Mesenchymal stem cell (in vitro differentiated cells and primary cell): ENCODE data around the gene NOC3L.

ENCODE experiments used
- DNase-seq: peaks from one replicate; pipeline ENCODE4 v3.0.0-alpha.2; 2013
- H2AFZ ChIP-seq: one replicate; pipeline ENCODE4 v1.6.1; 2013; ENCODE audit warnings: low read depth, mild to moderate bottlenecking, control low read depth, inconsistent platforms, low read length, moderate library complexity
- H2AK5ac ChIP-seq: 2 replicates; pipeline ENCODE4 v1.6.1; 2013; ENCODE audit warnings: low read length, moderate library complexity, mild to moderate bottlenecking, inconsistent platforms; ENCODE audit not compliant: severe bottlenecking
- H2BK120ac ChIP-seq: one replicate; pipeline ENCODE4 v1.6.1; 2013; ENCODE audit warnings: low read depth, mild to moderate bottlenecking, inconsistent platforms, low read length, moderate library complexity
- H2BK12ac ChIP-seq, 2 experiments: one replicate each; pipeline ENCODE4 v1.6.1; 2013; ENCODE audit warnings: inconsistent platforms in 2 of 2, low read length in 2 of 2, mild to moderate bottlenecking in 2 of 2, moderate library complexity in 2 of 2, control low read depth in 1 of 2
- H2BK15ac ChIP-seq: one replicate; pipeline ENCODE4 v1.6.1; 2013; ENCODE audit warnings: mild to moderate bottlenecking, low read depth, inconsistent platforms; ENCODE audit not compliant: poor library complexity, severe bottlenecking
- H2BK5ac ChIP-seq: 2 replicates; pipeline ENCODE4 v1.6.1; 2013; ENCODE audit warnings: low read depth, mild to moderate bottlenecking, low read length, control low read depth, inconsistent platforms; ENCODE audit not compliant: poor library complexity, severe bottlenecking
- H3K14ac ChIP-seq, 2 experiments: one replicate each; pipeline ENCODE4 v1.6.1; 2013; ENCODE audit warnings: inconsistent platforms in 2 of 2, low read length in 2 of 2, control low read depth in 1 of 2, mild to moderate bottlenecking in 1 of 2, moderate library complexity in 1 of 2
- H3K18ac ChIP-seq, 2 experiments: one replicate each; pipeline ENCODE4 v1.6.1; 2013; ENCODE audit warnings: inconsistent platforms in 2 of 2, low read length in 2 of 2, control low read depth in 1 of 2, low read depth in 1 of 2, mild to moderate bottlenecking in 1 of 2
- H3K23ac ChIP-seq, 2 experiments: one replicate each; pipeline ENCODE4 v1.6.1; 2013; ENCODE audit warnings: inconsistent platforms in 2 of 2, low read length in 2 of 2, mild to moderate bottlenecking in 2 of 2, moderate library complexity in 2 of 2, control low read depth in 1 of 2
- H3K27ac ChIP-seq: 2 replicates; pipeline ENCODE4 v1.5.1; 2013; ENCODE audit warnings: mild to moderate bottlenecking, moderate library complexity, low read length, control low read depth, inconsistent platforms; ENCODE audit not compliant: poor library complexity, severe bottlenecking
- H3K27me3 ChIP-seq, 2 experiments: 2 replicates each; pipeline versions ENCODE4 v1.6.1 to v1.7.0; 2013; ENCODE audit warnings: low read length in 2 of 2, mild to moderate bottlenecking in 2 of 2, moderate library complexity in 2 of 2, control low read depth in 1 of 2, inconsistent platforms in 1 of 2; ENCODE audit not compliant: control insufficient read depth in 1 of 2, insufficient read depth in 1 of 2
- H3K36me3 ChIP-seq, 2 experiments: 2 replicates each; pipeline versions ENCODE4 v1.6.1 to v1.7.0; 2013; ENCODE audit warnings: low read length in 2 of 2, control low read depth in 1 of 2, inconsistent platforms in 1 of 2, low read depth in 1 of 2, mild to moderate bottlenecking in 1 of 2; ENCODE audit not compliant: insufficient read depth in 2 of 2, control insufficient read depth in 1 of 2
- H3K4ac ChIP-seq, 2 experiments: one replicate each; pipeline ENCODE4 v1.6.1; 2013; ENCODE audit warnings: inconsistent platforms in 2 of 2, low read length in 2 of 2, mild to moderate bottlenecking in 2 of 2, moderate library complexity in 2 of 2, control low read depth in 1 of 2, low read depth in 1 of 2
- H3K4me1 ChIP-seq: 2 replicates; pipeline ENCODE4 v1.6.1; 2013; ENCODE audit warnings: low read depth, low read length, control low read depth; ENCODE audit not compliant: control insufficient read depth, insufficient read depth
- H3K4me2 ChIP-seq: 2 replicates; pipeline ENCODE4 v1.6.1; 2013; ENCODE audit warnings: low read length, mild to moderate bottlenecking, inconsistent platforms; ENCODE audit not compliant: poor library complexity, severe bottlenecking
- H3K4me3 ChIP-seq, 2 experiments: 2 replicates each; pipeline versions ENCODE4 v1.5.1 to v1.7.0; 2013; ENCODE audit warnings: low read length in 2 of 2, mild to moderate bottlenecking in 2 of 2, control low read depth in 1 of 2, low read depth in 1 of 2; ENCODE audit not compliant: insufficient read depth in 1 of 2
- H3K79me1 ChIP-seq: replicated peaks from 2 replicates; pipeline ENCODE4 v1.6.1; 2013; ENCODE audit warnings: mild to moderate bottlenecking, control low read depth, low read length, inconsistent platforms; ENCODE audit not compliant: poor library complexity, severe bottlenecking
- H3K9ac ChIP-seq: 2 replicates; pipeline ENCODE4 v1.7.0; 2013; ENCODE audit warnings: mild to moderate bottlenecking, low read length, moderate library complexity
- H3K9me3 ChIP-seq: 2 replicates; pipeline ENCODE4 v1.7.0; 2013; ENCODE audit warnings: mild to moderate bottlenecking, low read length; ENCODE audit not compliant: control insufficient read depth
- H4K8ac ChIP-seq: one replicate; pipeline ENCODE4 v1.6.1; 2013; ENCODE audit warnings: inconsistent platforms, mild to moderate bottlenecking, low read length, moderate library complexity
- H4K91ac ChIP-seq: one replicate; pipeline ENCODE4 v1.6.1; 2013; ENCODE audit warnings: mild to moderate bottlenecking, low read length, inconsistent platforms
- WGBS: methylation state at CpG from one replicate; pipeline ENCODE4 v1.1.7; 2013; ENCODE audit warnings: mixed read lengths; 5-methylcytosine and 5-hydroxymethylcytosine counted together

NOC3L gene

DNA sequence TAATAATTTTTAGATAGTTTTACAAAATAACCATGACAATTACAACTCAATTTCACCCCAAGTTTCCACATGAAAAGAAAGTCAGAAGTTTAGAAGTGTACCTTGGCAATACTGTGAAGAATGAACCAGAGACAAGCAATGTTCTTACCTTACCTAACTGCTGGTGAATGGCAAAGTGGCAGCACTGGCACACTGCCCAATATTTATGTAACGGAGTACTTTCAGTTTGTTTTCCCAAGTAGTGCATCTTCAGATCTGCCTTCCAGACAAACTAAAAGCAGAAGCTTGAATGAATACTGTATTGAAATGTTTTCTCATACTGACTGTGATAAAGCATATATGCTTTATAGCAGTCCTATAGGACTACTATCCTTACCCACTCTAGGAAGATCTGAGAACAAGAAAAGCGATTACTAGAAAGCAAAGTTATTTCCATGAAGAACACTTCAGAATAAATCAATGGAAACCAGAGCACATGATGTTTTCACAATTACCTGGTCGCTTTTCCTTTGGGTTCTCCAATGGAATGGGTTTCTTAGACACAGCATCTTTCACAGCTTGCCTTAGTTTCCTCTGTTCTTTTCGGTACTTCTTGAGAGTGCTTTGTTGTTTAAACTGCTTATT lies 1.5 kb downstream of the NOC3L start:
- Histone ChIP-seq H3K14ac (no peak overlapping the region), H3K27ac (no peak overlapping the region), H3K36me3 (peaks cover 2 to 27% of the 10 kb centered on the region in 2 experiments), H4K8ac (no peak overlapping the region), H3K27me3 (no peaks in the 10 kb centered on the region), H3K79me1 (peaks cover 5% of the 10 kb centered on the region), H3K23ac (no peak overlapping the region), H3K4me2 (peak overlapping the region; percentile 30), H3K4me3 (peak overlapping the region in 1 of 2 experiments; percentile 91), H2BK12ac (no peak overlapping the region), H2AK5ac (no peak overlapping the region), H3K9me3 (no peaks in the 10 kb centered on the region), H2BK5ac (no peak overlapping the region), H3K18ac (no peak overlapping the region), H2AFZ (no peak overlapping the region), H3K4ac (no peak overlapping the region), H2BK15ac (no peak overlapping the region), H3K4me1 (peaks cover 6% of the 10 kb centered on the region), H2BK120ac (no peak overlapping the region), H4K91ac (no peak overlapping the region), H3K9ac (peak overlapping the region; percentile 93)
- WGBS: 93% methylated on average over 3 of the region's 4 CpGs
- peak; percentile 48 for DNase-seq

DNA sequence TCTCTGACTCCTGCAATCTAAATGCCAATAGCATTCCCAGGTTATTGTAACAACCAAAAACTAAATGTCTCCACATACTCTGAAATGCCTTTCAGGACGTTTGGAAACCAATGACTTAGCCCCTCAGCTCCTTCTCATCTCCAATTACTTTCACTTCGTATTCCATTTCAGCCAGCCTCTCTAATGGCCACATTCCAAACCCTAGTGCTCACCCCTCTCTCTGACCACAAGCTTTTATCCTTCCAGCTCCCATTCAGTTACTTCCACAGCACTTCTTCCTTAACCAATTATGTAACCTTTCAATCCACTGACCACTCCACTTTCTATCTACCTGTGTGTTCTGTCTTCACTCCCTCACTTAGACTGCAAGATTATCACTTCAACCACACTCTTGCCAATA lies 4.3 kb downstream of the NOC3L start:
- Histone ChIP-seq H3K4me3 (peak overlapping the region in 1 of 2 experiments; percentile 56), H4K91ac (no peak overlapping the region), H3K4me1 (peaks cover 6% of the 10 kb centered on the region), H3K9me3 (no peaks in the 10 kb centered on the region), H3K18ac (no peak overlapping the region), H3K4ac (no peak overlapping the region), H2BK15ac (no peak overlapping the region), H4K8ac (no peak overlapping the region), H3K36me3 (peaks cover 2 to 54% of the 10 kb centered on the region in 2 experiments), H2BK12ac (no peak overlapping the region), H3K23ac (no peak overlapping the region), H3K14ac (no peak overlapping the region), H3K27ac (peak overlapping the region; percentile 84), H2BK120ac (no peak overlapping the region), H3K27me3 (no peaks in the 10 kb centered on the region), H2AK5ac (no peak overlapping the region), H2AFZ (no peak overlapping the region), H3K4me2 (no peak overlapping the region), H3K79me1 (peaks cover 5% of the 10 kb centered on the region), H3K9ac (peak overlapping the region; percentile 67), H2BK5ac (no peak overlapping the region)
- 0% methylated on average over 2 of the region's 2 CpGs for whole genome bisulfite sequencing
- peak; percentile 95 for DNase-seq

GRCh38 chr10:94357193-94357592 lies 5.5 kb downstream of the NOC3L start:
- peaks cover 8% of the 10 kb centered on the region for H3K79me1 ChIP-seq
- no peak overlapping the region for H2BK12ac ChIP-seq
- H3K27ac ChIP-seq: no peak overlapping the region
- H2BK5ac ChIP-seq: no peak overlapping the region
- H3K14ac ChIP-seq: no peak overlapping the region
- no peak overlapping the region for H2BK15ac ChIP-seq
- H2AFZ ChIP-seq: no peak overlapping the region
- no peak overlapping the region for H2BK120ac ChIP-seq
- WGBS: 100% methylated on average over 2 of the region's 3 CpGs
- H3K4me1 ChIP-seq: peaks cover 5% of the 10 kb centered on the region
- H3K36me3 ChIP-seq: peaks cover 11 to 66% of the 10 kb centered on the region in 2 experiments
- H3K4ac ChIP-seq: no peak overlapping the region
- no peak overlapping the region for H3K4me2 ChIP-seq
- H3K9me3 ChIP-seq: no peaks in the 10 kb centered on the region
- H3K23ac ChIP-seq: no peak overlapping the region
- no peak overlapping the region for H3K4me3 ChIP-seq
- H4K8ac ChIP-seq: no peak overlapping the region
- no peak for DNase-seq
- H4K91ac ChIP-seq: no peak overlapping the region
- no peak overlapping the region for H3K9ac ChIP-seq
- no peak overlapping the region for H2AK5ac ChIP-seq
- no peaks in the 10 kb centered on the region for H3K27me3 ChIP-seq
- no peak overlapping the region for H3K18ac ChIP-seq

DNA sequence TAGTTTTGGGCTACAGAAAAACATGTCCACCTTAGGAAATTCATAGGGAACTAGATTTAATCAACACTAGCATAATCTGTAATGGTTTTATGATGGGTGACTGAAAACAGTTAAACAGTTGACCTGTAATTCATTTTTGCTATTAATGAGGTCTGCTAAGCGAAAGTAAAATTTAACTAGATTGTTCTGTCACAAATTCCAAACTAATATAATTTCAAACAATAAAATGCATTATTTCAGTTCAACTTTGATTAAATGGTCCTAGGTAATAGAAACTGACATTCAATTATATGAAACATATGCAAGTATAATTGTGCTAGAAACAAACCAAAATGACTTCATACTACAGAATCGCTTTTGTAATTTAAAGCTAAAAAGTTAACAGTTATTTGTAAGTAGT lies 6.9 kb downstream of the NOC3L start:
- no peak overlapping the region for H2BK120ac ChIP-seq
- DNase-seq: no peak
- no peak overlapping the region for H4K91ac ChIP-seq
- peaks cover 5% of the 10 kb centered on the region for H3K4me1 ChIP-seq
- no peaks in the 10 kb centered on the region for H3K9me3 ChIP-seq
- no peak overlapping the region for H3K18ac ChIP-seq
- no peak overlapping the region for H3K14ac ChIP-seq
- no peak overlapping the region for H2AFZ ChIP-seq
- no peak overlapping the region for H3K23ac ChIP-seq
- H3K4me3 ChIP-seq: no peak overlapping the region
- H3K27me3 ChIP-seq: no peaks in the 10 kb centered on the region
- no peak overlapping the region for H2AK5ac ChIP-seq
- H3K27ac ChIP-seq: no peak overlapping the region
- H3K9ac ChIP-seq: no peak overlapping the region
- no CpG with 5 or more reads among the region's 2 CpGs for whole genome bisulfite sequencing
- H3K79me1 ChIP-seq: peaks cover 12% of the 10 kb centered on the region
- H4K8ac ChIP-seq: no peak overlapping the region
- no peak overlapping the region for H2BK15ac ChIP-seq
- no peak overlapping the region for H3K4me2 ChIP-seq
- H3K4ac ChIP-seq: no peak overlapping the region
- no peak overlapping the region for H2BK5ac ChIP-seq
- no peak overlapping the region for H2BK12ac ChIP-seq
- peaks cover 11 to 76% of the 10 kb centered on the region in 2 experiments for H3K36me3 ChIP-seq
